Measurements from ENCODE around the gene GEMIN5. TPM values are rescaled to one million over a fixed set of nuclear protein-coding genes. Genes with fewer than 3 reads are reported as not detected.

The GEMIN5 gene
- total RNA-seq, 3 donors from 2014 or later: 6.8 to 15.5 (median 9.3) TPM

DNA sequence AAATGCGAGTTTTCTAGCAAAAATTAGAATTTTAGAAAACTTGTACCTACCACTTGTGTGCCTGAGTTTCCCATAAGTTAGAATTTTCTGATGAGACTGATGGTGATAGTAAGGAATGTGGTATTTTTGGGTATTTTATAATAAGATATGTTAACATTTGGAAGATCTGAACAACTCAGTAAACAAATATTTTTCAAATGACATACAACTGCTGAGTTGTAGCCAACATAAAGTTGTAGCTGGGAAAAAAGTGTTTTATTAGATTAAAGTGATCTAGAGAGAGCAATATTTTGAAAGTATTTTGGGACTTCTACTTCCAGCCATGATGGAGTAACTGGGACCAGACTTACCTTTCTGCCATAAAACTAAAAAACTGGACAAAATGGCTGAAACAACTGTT lies 37.9 kb downstream of the GEMIN5 start:
- TF ChIP-seq, protein P1, sequence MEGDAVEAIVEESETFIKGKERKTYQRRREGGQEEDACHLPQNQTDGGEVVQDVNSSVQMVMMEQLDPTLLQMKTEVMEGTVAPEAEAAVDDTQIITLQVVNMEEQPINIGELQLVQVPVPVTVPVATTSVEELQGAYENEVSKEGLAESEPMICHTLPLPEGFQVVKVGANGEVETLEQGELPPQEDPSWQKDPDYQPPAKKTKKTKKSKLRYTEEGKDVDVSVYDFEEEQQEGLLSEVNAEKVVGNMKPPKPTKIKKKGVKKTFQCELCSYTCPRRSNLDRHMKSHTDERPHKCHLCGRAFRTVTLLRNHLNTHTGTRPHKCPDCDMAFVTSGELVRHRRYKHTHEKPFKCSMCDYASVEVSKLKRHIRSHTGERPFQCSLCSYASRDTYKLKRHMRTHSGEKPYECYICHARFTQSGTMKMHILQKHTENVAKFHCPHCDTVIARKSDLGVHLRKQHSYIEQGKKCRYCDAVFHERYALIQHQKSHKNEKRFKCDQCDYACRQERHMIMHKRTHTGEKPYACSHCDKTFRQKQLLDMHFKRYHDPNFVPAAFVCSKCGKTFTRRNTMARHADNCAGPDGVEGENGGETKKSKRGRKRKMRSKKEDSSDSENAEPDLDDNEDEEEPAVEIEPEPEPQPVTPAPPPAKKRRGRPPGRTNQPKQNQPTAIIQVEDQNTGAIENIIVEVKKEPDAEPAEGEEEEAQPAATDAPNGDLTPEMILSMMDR (IDR thresholded peaks at IDR 0.05): no peak
- ATAC-seq (no peak), DNase-seq (no peak)
- H3K36me3 ChIP-seq (ENCODE audit: low read depth): peaks cover 9% of the 10 kb centered on the region
- intact Hi-C loops (cut with DNase I, micrococcal nuclease): no loop called here
- no peaks in the 10 kb centered on the region for H3K4me1 ChIP-seq (ENCODE audit: low read depth)
- H3K4me3 ChIP-seq: no peak overlapping the region
- no peaks in the 10 kb centered on the region for H3K9me3 ChIP-seq

DNA sequence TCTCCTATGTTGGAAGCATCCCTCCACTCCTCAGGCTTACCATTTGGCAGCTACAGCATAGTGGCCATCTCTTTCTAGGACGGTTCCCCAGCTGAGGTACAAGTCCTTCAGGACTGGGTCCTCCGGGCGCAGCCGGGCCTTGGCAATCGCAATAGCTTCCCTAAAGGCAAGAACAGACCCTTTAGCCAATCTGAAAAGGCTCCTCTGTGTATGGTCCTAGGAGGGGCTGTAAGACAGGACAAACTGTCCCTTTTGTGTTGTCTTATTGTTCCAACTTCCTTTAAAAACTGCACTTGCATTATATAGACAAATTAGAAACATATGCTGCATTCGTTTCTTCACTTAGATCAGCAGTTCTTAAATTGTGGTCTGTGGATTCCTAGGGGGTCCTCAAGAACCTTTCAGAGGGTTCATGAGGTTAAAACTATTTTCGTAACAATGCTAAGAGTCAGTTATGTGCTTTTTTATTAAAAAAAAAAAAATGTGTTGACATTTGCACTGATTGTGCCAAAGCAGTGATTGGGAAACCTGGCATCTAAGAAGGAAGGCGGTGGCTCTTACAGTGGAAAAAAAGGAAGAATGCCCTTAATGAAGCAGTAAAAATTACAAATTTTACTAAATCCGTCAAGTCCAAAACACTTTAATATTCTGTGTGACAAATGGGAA lies 38.7 kb downstream of the GEMIN5 start:
- ATAC-seq (no peak), DNase-seq (no peak)
- Histone ChIP-seq H3K4me3 (no peak overlapping the region), H3K4me1 (ENCODE audit: low read depth) (no peaks in the 10 kb centered on the region), H3K36me3 (ENCODE audit: low read depth) (peaks cover 9% of the 10 kb centered on the region), H3K9me3 (no peaks in the 10 kb centered on the region)
- TF ChIP-seq, protein P1 (IDR thresholded peaks at IDR 0.05): no peak
- intact Hi-C loops (cut with DNase I, micrococcal nuclease): no loop called here

DNA sequence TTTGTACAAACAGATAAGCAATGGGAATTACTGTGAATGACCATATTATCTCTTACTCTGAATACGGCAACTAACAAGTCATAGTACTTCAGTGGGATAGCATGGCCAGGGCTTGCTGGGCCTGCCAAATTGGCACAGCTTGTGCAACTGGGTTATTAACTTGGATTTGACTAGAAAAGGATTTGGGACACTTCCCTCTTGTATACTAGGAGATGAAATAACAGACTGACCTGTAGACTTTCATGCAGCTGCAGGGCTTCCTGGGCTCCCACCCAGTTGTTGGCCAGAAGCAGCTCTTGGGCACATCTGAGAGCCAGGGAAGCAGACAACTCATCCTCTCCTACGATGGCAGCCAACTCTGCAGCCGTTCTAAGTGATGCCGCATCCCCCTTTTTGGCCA lies 39.8 kb downstream of the GEMIN5 start:
- H3K4me1 ChIP-seq (ENCODE audit: low read depth): no peaks in the 10 kb centered on the region
- H3K36me3 ChIP-seq (ENCODE audit: low read depth): peaks cover 9% of the 10 kb centered on the region
- ATAC-seq (no peak), DNase-seq (no peak)
- intact Hi-C loops (cut with DNase I, micrococcal nuclease): no loop called here
- H3K4me3 ChIP-seq: no peak overlapping the region
- no peaks in the 10 kb centered on the region for H3K9me3 ChIP-seq
- TF ChIP-seq, protein P1 (IDR thresholded peaks at IDR 0.05): no peak

DNA sequence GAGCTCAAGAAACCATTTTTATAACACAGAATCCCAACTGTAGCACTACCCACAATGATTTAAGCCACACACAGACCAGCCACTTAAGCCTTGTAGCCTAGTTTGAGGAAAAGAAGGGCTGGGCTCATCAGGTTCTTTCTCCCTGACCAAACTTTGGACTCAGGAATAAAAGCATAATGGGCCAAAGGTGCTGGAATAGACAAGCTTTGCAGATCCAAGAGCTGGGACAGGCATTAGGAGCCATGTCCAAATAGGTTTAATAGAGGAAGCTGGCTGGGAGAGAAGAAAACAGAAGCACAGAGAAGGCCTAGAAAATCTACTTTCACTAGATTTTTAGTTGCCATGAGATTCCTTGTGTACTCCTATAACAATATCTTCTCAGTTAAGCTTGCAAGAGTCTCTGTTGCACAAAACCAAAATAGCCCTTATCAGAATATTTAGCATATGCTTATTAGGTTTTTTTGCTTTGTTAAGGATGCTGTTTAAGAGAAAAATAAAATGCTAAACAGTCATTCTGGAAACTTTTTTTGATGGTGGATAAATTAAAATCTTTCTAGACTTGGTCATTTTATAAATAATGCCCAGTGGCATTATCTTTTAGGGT lies 41.3 kb downstream of the GEMIN5 start:
- ATAC-seq (peak; percentile 44), DNase-seq (no peak)
- intact Hi-C loops (cut with DNase I, micrococcal nuclease): no loop called here
- no peak overlapping the region for H3K4me3 ChIP-seq
- no peaks in the 10 kb centered on the region for H3K9me3 ChIP-seq
- TF ChIP-seq, protein P1 (IDR thresholded peaks at IDR 0.05): no peak
- H3K36me3 ChIP-seq (ENCODE audit: low read depth): peaks cover 3% of the 10 kb centered on the region
- H3K4me1 ChIP-seq (ENCODE audit: low read depth): no peaks in the 10 kb centered on the region

DNA sequence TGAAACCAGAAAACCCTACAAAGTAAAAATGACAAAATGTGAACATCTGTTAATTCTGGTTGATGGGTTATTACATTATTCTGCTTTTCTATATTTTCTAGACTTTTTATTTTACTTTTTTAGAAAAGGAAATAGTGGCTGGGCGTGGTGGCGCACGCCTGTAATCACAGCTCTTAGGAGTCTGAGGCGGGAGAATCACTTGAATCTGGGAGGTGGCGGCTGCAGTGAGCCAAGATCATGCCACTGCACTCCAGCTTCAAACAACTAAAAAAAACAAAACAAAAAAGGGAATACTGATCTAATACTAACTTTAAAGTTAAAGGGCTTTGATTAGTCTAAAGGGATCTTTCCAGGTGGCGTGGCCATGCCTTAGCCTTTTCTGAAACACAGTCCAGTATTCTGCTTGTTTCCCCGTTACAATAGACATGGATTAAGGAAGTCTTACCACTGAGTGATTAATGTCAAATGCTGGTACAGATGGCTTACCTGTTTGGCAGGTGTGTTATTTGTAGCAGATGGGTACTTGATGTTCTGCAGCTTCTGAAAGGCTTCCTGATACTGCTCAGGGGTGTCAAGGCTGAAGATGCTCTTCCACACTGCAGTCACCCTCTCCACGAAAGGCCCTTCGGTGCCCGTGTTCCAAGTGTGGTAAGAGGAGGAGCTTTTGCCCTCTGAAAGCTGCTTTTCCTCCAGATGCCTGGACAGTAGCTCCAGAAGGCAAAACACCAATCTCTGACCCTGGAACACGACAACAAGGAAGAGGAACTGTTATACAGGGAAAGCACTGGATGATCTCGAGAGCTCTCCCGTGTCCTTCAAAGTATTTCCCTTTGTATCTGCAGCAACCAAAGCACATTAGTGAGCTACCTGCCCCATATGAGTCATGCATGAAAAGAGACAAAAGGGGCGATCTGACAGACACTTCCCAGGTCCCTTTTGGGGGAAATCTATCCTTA lies 42.1 kb downstream of the GEMIN5 start:
- peak; percentile 68 for ATAC-seq
- TF ChIP-seq, protein P1 (IDR thresholded peaks at IDR 0.05): no peak
- intact Hi-C loops (cut with DNase I, micrococcal nuclease): no loop called here
- no peaks in the 10 kb centered on the region for H3K9me3 ChIP-seq
- H3K36me3 ChIP-seq (ENCODE audit: low read depth): peaks cover 3% of the 10 kb centered on the region
- H3K4me3 ChIP-seq: no peak overlapping the region
- H3K4me1 ChIP-seq (ENCODE audit: low read depth): no peaks in the 10 kb centered on the region
- no peak for DNase-seq

All from mucosa of descending colon (tissue), 3 donors.